ENCODE measurements around the gene SEMA4G.
A peak's percentile ranks its signal among the peaks of the same experiment; 100 is the strongest.

SEMA4G gene

DNA sequence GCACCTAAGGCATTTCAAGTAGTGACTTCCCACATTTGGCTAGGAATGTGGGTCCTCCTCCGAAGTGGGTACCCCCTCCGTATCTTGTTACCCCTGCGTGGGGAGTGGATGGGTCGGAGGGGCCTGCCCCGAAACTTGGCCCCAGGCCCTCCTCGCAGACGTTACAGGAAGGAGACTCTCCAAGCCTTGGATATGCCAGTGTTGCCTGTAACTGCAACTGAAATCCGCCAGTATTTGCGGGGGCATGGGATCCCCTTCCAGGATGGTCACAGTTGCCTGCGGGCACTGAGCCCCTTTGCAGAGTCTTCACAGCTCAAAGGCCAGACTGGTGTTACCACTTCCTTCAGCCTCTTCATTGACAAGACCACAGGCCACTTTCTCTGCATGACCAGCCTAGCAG, 18.9 kb downstream of the SEMA4G start (continued):
- TF ChIP-seq, protein P1, sequence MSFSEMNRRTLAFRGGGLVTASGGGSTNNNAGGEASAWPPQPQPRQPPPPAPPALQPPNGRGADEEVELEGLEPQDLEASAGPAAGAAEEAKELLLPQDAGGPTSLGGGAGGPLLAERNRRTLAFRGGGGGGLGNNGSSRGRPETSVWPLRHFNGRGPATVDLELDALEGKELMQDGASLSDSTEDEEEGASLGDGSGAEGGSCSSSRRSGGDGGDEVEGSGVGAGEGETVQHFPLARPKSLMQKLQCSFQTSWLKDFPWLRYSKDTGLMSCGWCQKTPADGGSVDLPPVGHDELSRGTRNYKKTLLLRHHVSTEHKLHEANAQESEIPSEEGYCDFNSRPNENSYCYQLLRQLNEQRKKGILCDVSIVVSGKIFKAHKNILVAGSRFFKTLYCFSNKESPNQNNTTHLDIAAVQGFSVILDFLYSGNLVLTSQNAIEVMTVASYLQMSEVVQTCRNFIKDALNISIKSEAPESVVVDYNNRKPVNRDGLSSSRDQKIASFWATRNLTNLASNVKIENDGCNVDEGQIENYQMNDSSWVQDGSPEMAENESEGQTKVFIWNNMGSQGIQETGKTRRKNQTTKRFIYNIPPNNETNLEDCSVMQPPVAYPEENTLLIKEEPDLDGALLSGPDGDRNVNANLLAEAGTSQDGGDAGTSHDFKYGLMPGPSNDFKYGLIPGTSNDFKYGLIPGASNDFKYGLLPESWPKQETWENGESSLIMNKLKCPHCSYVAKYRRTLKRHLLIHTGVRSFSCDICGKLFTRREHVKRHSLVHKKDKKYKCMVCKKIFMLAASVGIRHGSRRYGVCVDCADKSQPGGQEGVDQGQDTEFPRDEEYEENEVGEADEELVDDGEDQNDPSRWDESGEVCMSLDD (tag by site-specific recombination; IDR thresholded peaks at IDR 0.05), result no peak
- TF ChIP-seq, protein P2, sequence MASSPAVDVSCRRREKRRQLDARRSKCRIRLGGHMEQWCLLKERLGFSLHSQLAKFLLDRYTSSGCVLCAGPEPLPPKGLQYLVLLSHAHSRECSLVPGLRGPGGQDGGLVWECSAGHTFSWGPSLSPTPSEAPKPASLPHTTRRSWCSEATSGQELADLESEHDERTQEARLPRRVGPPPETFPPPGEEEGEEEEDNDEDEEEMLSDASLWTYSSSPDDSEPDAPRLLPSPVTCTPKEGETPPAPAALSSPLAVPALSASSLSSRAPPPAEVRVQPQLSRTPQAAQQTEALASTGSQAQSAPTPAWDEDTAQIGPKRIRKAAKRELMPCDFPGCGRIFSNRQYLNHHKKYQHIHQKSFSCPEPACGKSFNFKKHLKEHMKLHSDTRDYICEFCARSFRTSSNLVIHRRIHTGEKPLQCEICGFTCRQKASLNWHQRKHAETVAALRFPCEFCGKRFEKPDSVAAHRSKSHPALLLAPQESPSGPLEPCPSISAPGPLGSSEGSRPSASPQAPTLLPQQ (tag by site-specific recombination; IDR thresholded peaks at IDR 0.05), result no peak
- TF ChIP-seq, protein P3, sequence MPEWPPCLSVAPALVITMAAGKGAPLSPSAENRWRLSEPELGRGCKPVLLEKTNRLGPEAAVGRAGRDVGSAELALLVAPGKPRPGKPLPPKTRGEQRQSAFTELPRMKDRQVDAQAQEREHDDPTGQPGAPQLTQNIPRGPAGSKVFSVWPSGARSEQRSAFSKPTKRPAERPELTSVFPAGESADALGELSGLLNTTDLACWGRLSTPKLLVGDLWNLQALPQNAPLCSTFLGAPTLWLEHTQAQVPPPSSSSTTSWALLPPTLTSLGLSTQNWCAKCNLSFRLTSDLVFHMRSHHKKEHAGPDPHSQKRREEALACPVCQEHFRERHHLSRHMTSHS (tag by site-specific recombination; IDR thresholded peaks at IDR 0.05), result no peak
- TF ChIP-seq ZBTB20 (tag by site-specific recombination; IDR thresholded peaks at IDR 0.05) (no peak), ZXDB (tag by site-specific recombination; IDR thresholded peaks at IDR 0.05) (no peak), ZBTB17 (tag by site-specific recombination; IDR thresholded peaks at IDR 0.05) (no peak), MYNN (tag by site-specific recombination; IDR thresholded peaks at IDR 0.05; ENCODE audit: borderline replicate concordance) (no peak)
- TF ChIP-seq, protein P4, sequence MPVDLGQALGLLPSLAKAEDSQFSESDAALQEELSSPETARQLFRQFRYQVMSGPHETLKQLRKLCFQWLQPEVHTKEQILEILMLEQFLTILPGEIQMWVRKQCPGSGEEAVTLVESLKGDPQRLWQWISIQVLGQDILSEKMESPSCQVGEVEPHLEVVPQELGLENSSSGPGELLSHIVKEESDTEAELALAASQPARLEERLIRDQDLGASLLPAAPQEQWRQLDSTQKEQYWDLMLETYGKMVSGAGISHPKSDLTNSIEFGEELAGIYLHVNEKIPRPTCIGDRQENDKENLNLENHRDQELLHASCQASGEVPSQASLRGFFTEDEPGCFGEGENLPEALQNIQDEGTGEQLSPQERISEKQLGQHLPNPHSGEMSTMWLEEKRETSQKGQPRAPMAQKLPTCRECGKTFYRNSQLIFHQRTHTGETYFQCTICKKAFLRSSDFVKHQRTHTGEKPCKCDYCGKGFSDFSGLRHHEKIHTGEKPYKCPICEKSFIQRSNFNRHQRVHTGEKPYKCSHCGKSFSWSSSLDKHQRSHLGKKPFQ (tag by site-specific recombination; IDR thresholded peaks at IDR 0.05), result no peak

- CTCF ChIA-PET, result interaction anchor here (1.3 to 16.6 kb wide), 3 partner anchors 9 to 28 kb away, joined by 3 to 274 read pairs (median 49); partner anchors contain the start of gene LZTS2
- H3K4me1 ChIP-seq (ENCODE audit: control insufficient read depth, insufficient read depth, low read length), result peaks cover 6% of the 10 kb centered on the region
- POLR2A ChIA-PET, result no interaction called here
- no peak overlapping the region for H3K27ac ChIP-seq (ENCODE audit: extremely low read depth, low read depth, low read length)
- no peaks in the 10 kb centered on the region for H3K9me3 ChIP-seq (ENCODE audit: control insufficient read depth, insufficient read depth, low read depth, low read length)
- H3K36me3 ChIP-seq (ENCODE audit: control insufficient read depth in 2 of 2, insufficient read depth in 1 of 2, low read length in 2 of 2), result peaks cover 20 to 69% of the 10 kb centered on the region in 2 experiments
- H3K4me3 ChIP-seq (ENCODE audit: low read depth, low read length), result no peak overlapping the region
- no peak for TF ChIP-seq REPIN1 (tag by site-specific recombination; IDR thresholded peaks at IDR 0.05; ENCODE audit: low read depth)
- no peak for TF ChIP-seq ZNF792 (tag by site-specific recombination; IDR thresholded peaks at IDR 0.05)
- no peak for TF ChIP-seq KLF16 (tag by site-specific recombination; IDR thresholded peaks at IDR 0.05)
- no peak for TF ChIP-seq ZNF48 (tag by site-specific recombination; IDR thresholded peaks at IDR 0.05)
- TF ChIP-seq ZNF704 (tag by site-specific recombination; IDR thresholded peaks at IDR 0.05), result no peak
These were observed 19.8 kb downstream of the SEMA4G start for GRCh38 chr10:100989088-100989487.

DNA sequence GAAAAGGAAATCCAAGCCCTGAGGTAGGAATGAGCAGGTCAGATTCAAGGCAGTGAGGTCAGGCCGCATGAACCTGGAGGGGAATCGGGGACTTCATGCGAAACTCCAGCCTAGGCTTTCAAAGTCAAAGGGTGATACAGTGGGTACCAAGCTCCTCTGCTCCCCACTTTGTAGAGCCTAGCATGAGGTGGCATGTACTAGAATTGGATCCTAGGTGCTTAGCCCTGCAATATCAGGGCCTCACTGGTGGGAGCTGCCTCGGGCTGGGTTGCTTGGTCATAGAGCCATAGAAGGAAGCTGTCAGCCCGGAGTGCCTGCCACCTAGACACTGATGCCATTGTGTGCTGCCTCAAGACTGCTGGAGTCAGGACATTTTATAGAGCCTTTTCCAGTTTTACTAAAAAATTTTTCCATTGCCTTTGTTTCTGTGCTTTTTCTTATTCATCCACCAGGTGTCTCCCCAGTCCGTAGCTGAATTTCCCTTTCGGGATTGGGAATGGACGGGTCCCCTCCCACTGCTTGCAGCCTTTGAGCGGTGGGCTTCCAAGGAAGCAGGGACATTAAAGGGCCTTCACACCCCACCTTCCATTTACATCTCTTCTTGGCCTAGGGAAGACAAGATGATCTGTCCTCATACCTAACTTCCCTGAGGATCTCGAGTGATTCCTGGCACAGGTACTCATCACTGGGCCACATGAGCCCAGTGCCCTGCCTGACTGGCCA, 24.8 kb downstream of the SEMA4G start:
- no peaks in the 10 kb centered on the region for H3K9me3 ChIP-seq (ENCODE audit: control insufficient read depth, insufficient read depth, low read depth, low read length)
- POLR2A ChIA-PET, result interaction anchor here (1.6 kb wide), 1 partner anchor 20 kb away, joined by 5 read pairs; no protein-coding TSS in a partner anchor
- CTCF ChIA-PET, result interaction anchor here (0.5 to 16.6 kb wide), 15 partner anchors 9 to 941 kb away, joined by 3 to 274 read pairs (median 3); no protein-coding TSS in a partner anchor
- H3K27ac ChIP-seq (ENCODE audit: extremely low read depth, low read depth, low read length), result no peak overlapping the region
- peaks cover 6% of the 10 kb centered on the region for H3K4me1 ChIP-seq (ENCODE audit: control insufficient read depth, insufficient read depth, low read length)
- peaks cover 20 to 48% of the 10 kb centered on the region in 2 experiments for H3K36me3 ChIP-seq (ENCODE audit: control insufficient read depth in 2 of 2, insufficient read depth in 1 of 2, low read length in 2 of 2)
- H3K4me3 ChIP-seq (ENCODE audit: low read depth, low read length), result no peak overlapping the region
- no peak for TF ChIP-seq ZNF777 (tag by site-specific recombination; IDR thresholded peaks at IDR 0.05; ENCODE audit: borderline replicate concordance)
- no peak for TF ChIP-seq HOXA7 (CRISPR knock-in tag; IDR thresholded peaks at IDR 0.05; ENCODE audit: borderline replicate concordance)
- TF ChIP-seq IKZF3 (tag by site-specific recombination; IDR thresholded peaks at IDR 0.05), result peak; percentile 93
- TF ChIP-seq, protein P5, sequence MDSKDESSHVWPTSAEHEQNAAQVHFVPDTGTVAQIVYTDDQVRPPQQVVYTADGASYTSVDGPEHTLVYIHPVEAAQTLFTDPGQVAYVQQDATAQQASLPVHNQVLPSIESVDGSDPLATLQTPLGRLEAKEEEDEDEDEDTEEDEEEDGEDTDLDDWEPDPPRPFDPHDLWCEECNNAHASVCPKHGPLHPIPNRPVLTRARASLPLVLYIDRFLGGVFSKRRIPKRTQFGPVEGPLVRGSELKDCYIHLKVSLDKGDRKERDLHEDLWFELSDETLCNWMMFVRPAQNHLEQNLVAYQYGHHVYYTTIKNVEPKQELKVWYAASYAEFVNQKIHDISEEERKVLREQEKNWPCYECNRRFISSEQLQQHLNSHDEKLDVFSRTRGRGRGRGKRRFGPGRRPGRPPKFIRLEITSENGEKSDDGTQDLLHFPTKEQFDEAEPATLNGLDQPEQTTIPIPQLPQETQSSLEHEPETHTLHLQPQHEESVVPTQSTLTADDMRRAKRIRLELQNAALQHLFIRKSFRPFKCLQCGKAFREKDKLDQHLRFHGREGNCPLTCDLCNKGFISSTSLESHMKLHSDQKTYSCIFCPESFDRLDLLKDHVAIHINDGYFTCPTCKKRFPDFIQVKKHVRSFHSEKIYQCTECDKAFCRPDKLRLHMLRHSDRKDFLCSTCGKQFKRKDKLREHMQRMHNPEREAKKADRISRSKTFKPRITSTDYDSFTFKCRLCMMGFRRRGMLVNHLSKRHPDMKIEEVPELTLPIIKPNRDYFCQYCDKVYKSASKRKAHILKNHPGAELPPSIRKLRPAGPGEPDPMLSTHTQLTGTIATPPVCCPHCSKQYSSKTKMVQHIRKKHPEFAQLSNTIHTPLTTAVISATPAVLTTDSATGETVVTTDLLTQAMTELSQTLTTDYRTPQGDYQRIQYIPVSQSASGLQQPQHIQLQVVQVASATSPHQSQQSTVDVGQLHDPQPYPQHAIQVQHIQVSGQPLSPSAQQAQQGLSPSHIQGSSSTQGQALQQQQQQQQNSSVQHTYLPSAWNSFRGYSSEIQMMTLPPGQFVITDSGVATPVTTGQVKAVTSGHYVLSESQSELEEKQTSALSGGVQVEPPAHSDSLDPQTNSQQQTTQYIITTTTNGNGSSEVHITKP (tag by site-specific recombination; IDR thresholded peaks at IDR 0.05), result peak; percentile 34; the same call in 1 of the 2 replicates
- TF ChIP-seq ZNF660 (tag by site-specific recombination; IDR thresholded peaks at IDR 0.05), result 0 out of 2 replicates have a peak, but pooled peaks have one; percentile 17

Data from HEK293 (cell line).